Cardiac fibroblast (primary cell): ENCODE results near the gene SUSD1.
A peak's percentile ranks its signal among the peaks of the same experiment; 100 is the strongest.

Experiments
- DNase-seq, 2 donors: peaks; one replicate each; pipeline versions ENCODE4 v3.0.0 to v3.0.0-alpha.2; 2010; ENCODE audit warnings: low read depth in 2 of 2
- H3K4me3 ChIP-seq, 2 donors: replicated peaks in 1 of 2; 1 replicate in 1 of 2; 2 replicates in 1 of 2; pipeline ENCODE4 v1.5.1; 2011; ENCODE audit warnings: low read depth in 2 of 2, low read length in 2 of 2, mild to moderate bottlenecking in 2 of 2, moderate library complexity in 1 of 2
- CTCF ChIP-seq: IDR thresholded peaks from one replicate; pipeline ENCODE4 v1.5.1; 2011; ENCODE audit warnings: low read depth, mild to moderate bottlenecking, low read length, inconsistent platforms

SUSD1 gene

GRCh38 chr9:112110094-112110776 lies 64.9 kb downstream of the SUSD1 start:
- no peak for TF ChIP-seq CTCF
- DNase-seq, result no peak
- no peak overlapping the region for H3K4me3 ChIP-seq

DNA sequence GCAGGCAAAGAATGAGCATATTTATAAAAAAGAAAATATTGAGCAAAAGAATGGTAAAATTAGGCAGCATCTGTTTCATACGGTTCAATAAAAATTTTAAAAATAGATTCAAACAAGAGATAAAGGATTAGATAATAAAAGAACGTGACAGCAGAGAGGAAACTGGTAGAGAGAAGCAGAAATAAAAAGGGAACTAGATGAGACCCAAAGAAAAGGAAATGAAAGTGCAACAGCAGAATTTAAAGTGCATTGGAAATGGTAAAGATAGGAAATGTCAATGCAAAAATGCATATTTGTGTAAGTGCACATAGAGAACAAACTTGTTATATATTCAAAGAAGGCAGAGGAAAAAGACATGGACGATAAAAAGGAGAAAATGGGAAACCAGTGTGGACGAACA lies 70.2 kb downstream of the SUSD1 start:
- no peak overlapping the region for H3K4me3 ChIP-seq
- no peak for DNase-seq

GRCh38 chr9:112104401-112104800 lies 70.7 kb downstream of the SUSD1 start:
- DNase-seq, result no peak
- no peak overlapping the region for H3K4me3 ChIP-seq
- TF ChIP-seq CTCF, result no peak

More for the DNA sequence above, 70.2 kb downstream of the SUSD1 start:
- TF ChIP-seq CTCF, result no peak

DNA sequence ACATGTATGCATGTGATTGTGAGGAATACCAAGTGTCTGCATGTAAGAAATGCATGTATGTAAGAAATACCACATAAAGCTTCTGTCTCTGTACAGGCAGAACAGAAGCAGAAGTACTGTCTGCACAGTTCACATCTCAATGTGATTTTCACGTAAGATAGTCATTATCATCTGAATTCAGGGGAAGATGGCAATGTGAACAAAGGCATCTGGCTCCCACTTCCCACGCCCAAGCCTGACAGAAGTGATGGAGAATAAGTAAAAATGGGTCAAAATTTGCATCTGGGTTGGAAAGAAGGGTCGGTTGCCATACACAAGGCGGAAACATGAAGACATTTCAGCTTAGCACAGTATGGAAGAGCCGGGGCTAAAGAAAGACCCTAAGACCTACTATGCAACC lies 71.7 kb downstream of the SUSD1 start:
- no peak for TF ChIP-seq CTCF
- no peak overlapping the region for H3K4me3 ChIP-seq
- DNase-seq, result no peak

DNA sequence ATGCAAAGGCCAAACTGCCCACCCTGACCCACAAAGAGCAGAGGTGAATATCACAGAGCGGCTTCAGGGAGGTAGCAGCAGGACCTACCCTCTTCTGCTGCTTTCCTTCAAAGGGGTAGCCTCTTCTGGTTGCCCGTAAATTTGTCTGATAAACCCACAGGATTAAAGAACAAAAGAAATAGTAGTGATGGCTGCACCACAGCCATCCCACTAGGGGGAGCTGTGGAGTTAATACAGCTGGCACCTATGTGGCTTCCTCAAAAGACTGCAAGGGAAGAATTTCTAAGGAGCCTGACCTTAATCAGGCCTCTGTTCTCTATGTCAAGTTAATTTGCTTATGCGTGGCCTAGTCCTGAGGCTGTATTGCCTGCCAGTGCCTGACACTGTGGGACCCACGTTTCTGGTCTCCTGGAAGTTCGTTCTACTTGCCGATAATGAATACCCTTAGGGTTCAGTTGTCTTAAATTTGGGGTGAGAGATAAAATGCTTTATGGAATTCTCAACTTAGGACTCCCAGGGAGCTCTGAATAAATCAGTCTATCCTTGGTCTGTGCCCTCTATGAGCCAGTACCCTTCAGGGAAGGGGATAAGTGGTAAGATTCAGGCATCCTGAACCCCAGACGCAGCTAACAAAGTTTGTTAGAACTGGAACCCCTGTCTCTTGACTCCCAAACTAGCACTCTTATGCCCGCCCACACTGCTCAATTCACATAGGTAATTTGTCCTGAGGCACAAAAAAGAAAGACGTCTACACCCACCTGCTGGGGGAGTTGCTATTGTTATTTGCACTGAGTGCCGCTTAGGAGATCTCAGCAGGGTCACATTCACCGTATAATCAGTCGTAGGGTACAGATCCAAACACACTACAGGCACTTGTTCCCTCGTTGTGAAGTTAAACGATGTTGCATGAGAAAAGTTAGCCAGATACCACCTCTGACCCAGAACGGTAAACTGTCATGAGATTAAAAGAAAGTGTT lies 77.1 kb downstream of the SUSD1 start:
- H3K4me3 ChIP-seq, result no peak overlapping the region
- peak; percentile 87 for TF ChIP-seq CTCF
- peak; percentile 86 to 87 for DNase-seq

DNA sequence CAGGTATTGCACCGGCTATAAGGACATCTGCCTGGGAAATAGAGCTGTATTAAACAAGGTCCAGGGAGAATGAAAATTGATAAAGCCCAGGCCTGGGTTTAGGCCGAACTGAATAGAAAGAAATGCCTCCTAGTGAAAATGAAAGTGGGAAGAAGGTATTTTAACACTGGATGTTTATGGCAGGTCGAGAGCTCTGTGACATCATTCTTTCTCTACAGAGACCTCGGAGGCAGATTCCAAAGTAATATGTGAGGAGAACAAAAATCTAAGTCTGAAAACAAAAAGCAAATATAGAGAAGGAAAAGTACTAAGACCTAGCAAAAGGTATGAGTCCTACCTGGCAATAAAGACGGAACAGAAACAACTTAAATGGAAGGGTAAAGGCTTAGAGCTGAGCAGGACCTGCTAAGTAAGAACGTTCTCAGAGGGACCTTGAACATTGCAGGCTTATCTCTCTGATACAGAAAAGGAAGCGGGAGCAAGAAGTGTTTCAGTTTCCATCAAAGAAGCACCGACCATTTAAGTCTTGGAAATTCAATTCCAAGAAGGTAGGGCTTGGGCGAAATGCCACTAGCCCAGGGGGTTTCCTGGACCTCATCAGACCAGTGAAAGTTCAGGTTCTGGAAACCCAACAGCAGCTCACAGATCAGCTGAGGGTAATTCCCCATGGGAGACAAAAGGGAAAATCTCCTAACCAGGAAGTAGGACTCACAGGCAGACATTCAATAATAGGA lies 80.0 kb downstream of the SUSD1 start:
- no peak for TF ChIP-seq CTCF
- no peak overlapping the region for H3K4me3 ChIP-seq
- peak in 1 of 2 donors; percentile 18 for DNase-seq
